ENCODE measurements around the gene VPS13D. TPM values are rescaled to one million over a fixed set of nuclear protein-coding genes. Genes with fewer than 3 reads are reported as not detected.
"Not testable (repeated sequence)": the region's sequence is repeated elsewhere in the genome, so short reads cannot be mapped to it uniquely, and the experiment has no call there.

Gene VPS13D
- total RNA-seq, 4 donors from 2014 or later: 137 to 238 (median 191) TPM

- TF ChIP-seq CTCF (IDR thresholded peaks at IDR 0.05): peak in 4 of 6 experiments; percentile 25 to 71 (median 57)
- TF ChIP-seq POLR2A (IDR thresholded peaks at IDR 0.05): no peak
- DNase-seq: no peak
- no peaks in the 10 kb centered on the region for H3K9me3 ChIP-seq
- H3K4me3 ChIP-seq (replicated peaks in 1 of 3): no peak overlapping the region
- H3K36me3 ChIP-seq: peaks cover 32 to 49% of the 10 kb centered on the region in 2 donors
- H3K27me3 ChIP-seq: no peaks in the 10 kb centered on the region
- peak overlapping the region in 2 of 3 donors; percentile 34 to 35 for H3K27ac ChIP-seq
- 81 to 82% methylated on average over 1 of the region's 1 CpG for WGBS, 2 donors
- intact Hi-C loops (cut with DNase I): loop anchor here (5.0 kb wide), 2 partner anchors 308 to 343 kb away; no protein-coding TSS in a partner anchor
- peaks cover 9 to 28% of the 10 kb centered on the region in 2 donors for H3K4me1 ChIP-seq
These were observed 84.6 kb downstream of the VPS13D start for GRCh38 chr1:12314333-12314903.

- Histone ChIP-seq H3K9me3 (no peaks in the 10 kb centered on the region), H3K27ac (peak overlapping the region in 2 of 3 donors; percentile 34 to 35), H3K4me3 (replicated peaks in 1 of 3) (no peak overlapping the region), H3K4me1 (peaks cover 7 to 23% of the 10 kb centered on the region in 2 donors), H3K27me3 (no peaks in the 10 kb centered on the region), H3K36me3 (peaks cover 39 to 56% of the 10 kb centered on the region in 2 donors)
- no peak for TF ChIP-seq POLR2A (IDR thresholded peaks at IDR 0.05)
- no peak for TF ChIP-seq CTCF (IDR thresholded peaks at IDR 0.05)
- WGBS, 2 donors: 73 to 88% methylated on average over 2 of the region's 2 CpGs
- intact Hi-C loops (cut with DNase I): no loop called here
- no peak for DNase-seq
These were observed 85.3 kb downstream of the VPS13D start for GRCh38 chr1:12315146-12315545.

- H3K36me3 ChIP-seq: peaks cover 43 to 57% of the 10 kb centered on the region in 2 donors
- H3K4me1 ChIP-seq: peaks cover 0 to 11% of the 10 kb centered on the region in 2 donors
- TF ChIP-seq CTCF (IDR thresholded peaks at IDR 0.05) (no peak), POLR2A (IDR thresholded peaks at IDR 0.05) (no peak)
- no peak for DNase-seq
- intact Hi-C loops (cut with DNase I): no loop called here
- H3K9me3 ChIP-seq: no peaks in the 10 kb centered on the region
- no peak overlapping the region for H3K4me3 ChIP-seq (replicated peaks in 1 of 3)
- WGBS, 2 donors: 84 to 96% methylated on average over 2 of the region's 2 CpGs
- no peaks in the 10 kb centered on the region for H3K27me3 ChIP-seq
- H3K27ac ChIP-seq: peak overlapping the region in 1 of 3 donors; percentile 5
These were observed 86.5 kb downstream of the VPS13D start for GRCh38 chr1:12316331-12316730.

GRCh38 chr1:12320486-12320885, 90.7 kb downstream of the VPS13D start:
- Histone ChIP-seq H3K36me3 (peaks cover 42 to 63% of the 10 kb centered on the region in 2 donors), H3K9me3 (no peaks in the 10 kb centered on the region), H3K27ac (no peak overlapping the region), H3K27me3 (no peaks in the 10 kb centered on the region), H3K4me1 (peaks cover 0 to 4% of the 10 kb centered on the region in 2 donors), H3K4me3 (replicated peaks in 1 of 3) (no peak overlapping the region)
- DNase-seq: no peak
- TF ChIP-seq CTCF (IDR thresholded peaks at IDR 0.05) (no peak), POLR2A (IDR thresholded peaks at IDR 0.05) (no peak)
- 75 to 86% methylated on average over 2 of the region's 2 CpGs for WGBS, 2 donors
- intact Hi-C loops (cut with DNase I): no loop called here

- H3K27ac ChIP-seq: no peak overlapping the region
- WGBS, 2 donors: 95 to 100% methylated on average over 3 of the region's 3 CpGs
- H3K36me3 ChIP-seq: peaks cover 42 to 57% of the 10 kb centered on the region in 2 donors
- TF ChIP-seq POLR2A (IDR thresholded peaks at IDR 0.05) (no peak), CTCF (IDR thresholded peaks at IDR 0.05) (no peak)
- no peaks in the 10 kb centered on the region for H3K4me1 ChIP-seq
- intact Hi-C loops (cut with DNase I): no loop called here
- H3K9me3 ChIP-seq: no peaks in the 10 kb centered on the region
- no peaks in the 10 kb centered on the region for H3K27me3 ChIP-seq
- no peak overlapping the region for H3K4me3 ChIP-seq (replicated peaks in 1 of 3)
- DNase-seq: no peak
These were observed 94.6 kb downstream of the VPS13D start for GRCh38 chr1:12324423-12324822.

GRCh38 chr1:12324973-12325372, 95.1 kb downstream of the VPS13D start:
- 99 to 100% methylated on average over 5 of the region's 5 CpGs for WGBS, 2 donors
- H3K4me3 ChIP-seq (replicated peaks in 1 of 3); DNase-seq; intact Hi-C loops (cut with DNase I); H3K27ac ChIP-seq; H3K4me1 ChIP-seq; H3K9me3 ChIP-seq; H3K27me3 ChIP-seq: not testable (repeated sequence)
- peaks cover 41 to 57% of the 10 kb centered on the region in 2 donors for H3K36me3 ChIP-seq

All from thyroid gland (tissue), 4 donors.